Measurements from ENCODE around the gene CALM1. TPM values are rescaled to one million over a fixed set of nuclear protein-coding genes. Genes with fewer than 3 reads are reported as not detected.
A peak's percentile ranks its signal among the peaks of the same experiment; 100 is the strongest.

The CALM1 gene
- total RNA-seq, 1 donor from 2014 or later, result 869 TPM

- DNase-seq (ENCODE audit: extremely low read depth, low read depth, low spot score), result no peak
These were observed 10.4 kb downstream of the CALM1 start for GRCh38 chr14:90407230-90407629.

GRCh38 chr14:90408713-90409112 lies 11.9 kb downstream of the CALM1 start:
- no peak for DNase-seq (ENCODE audit: extremely low read depth, low read depth, low spot score)

DNA sequence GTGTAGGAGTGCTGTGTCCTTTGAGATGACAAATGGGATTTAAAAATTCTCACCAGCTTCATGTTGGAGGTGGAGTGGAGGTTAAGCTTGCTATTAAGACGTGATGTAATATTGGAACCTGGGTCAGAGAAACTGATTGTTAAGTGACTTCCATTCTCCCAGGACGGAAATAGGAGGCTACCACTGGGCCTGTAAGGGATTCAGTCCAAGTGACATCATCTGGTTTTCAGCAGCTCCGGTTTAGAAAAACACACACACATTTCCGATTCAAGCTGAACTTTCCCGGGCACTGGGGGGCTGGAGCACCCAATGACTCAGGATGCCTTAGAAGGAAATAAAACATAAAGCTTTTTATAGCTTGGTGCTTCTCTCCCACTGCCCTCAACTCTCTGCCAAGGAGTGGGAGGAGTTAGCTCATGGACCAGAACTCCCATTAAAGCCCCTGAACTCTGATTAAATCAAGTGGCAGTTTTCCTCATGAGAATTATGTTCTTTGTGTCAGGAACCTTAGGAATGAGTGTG lies 12.4 kb downstream of the CALM1 start:
- DNase-seq (ENCODE audit: extremely low read depth, low read depth, low spot score), result peak; percentile 99

DNA sequence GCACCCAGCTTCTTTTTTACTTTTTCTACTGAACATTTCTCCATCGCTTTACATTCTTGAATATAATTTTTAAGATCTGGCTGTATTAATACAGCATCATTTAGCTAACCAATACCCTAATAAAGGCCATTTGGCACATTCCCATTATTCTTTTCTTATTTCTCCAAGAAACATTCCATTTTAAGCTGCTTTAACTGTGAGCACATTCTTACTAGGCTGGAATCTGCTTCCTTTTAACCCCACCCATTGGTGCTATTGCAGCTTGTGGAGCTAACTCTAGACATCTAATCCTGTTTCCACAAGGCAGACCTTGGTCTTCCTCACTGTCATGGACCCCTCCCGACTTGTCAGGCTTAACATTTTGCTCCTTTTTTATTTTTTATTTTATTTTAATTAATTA lies 15.2 kb downstream of the CALM1 start:
- DNase-seq (ENCODE audit: extremely low read depth, low read depth, low spot score), result no peak

DNA sequence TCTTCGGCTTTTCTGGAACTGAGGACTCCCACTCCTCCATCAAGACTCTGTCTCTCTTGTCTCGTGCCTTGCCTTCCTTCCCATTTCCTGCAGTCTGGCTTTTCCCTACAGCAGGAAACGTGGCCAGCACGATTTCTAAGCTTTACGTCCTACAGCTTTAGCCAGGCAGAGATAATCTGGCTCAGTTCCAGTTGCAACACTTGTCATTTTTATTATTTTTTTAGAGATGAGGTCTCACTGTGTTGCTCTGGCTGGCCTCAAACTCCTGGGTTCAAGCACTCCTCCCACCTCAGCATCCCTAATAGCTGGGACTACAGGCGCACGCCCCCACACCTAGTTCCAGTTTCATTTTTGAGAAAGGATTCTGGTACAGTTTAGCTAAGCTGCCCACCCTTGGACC lies 19.9 kb downstream of the CALM1 start:
- DNase-seq (ENCODE audit: extremely low read depth, low read depth, low spot score), result no peak

GRCh38 chr14:90418053-90418452 lies 21.2 kb downstream of the CALM1 start:
- no peak for DNase-seq (ENCODE audit: extremely low read depth, low read depth, low spot score)

DNA sequence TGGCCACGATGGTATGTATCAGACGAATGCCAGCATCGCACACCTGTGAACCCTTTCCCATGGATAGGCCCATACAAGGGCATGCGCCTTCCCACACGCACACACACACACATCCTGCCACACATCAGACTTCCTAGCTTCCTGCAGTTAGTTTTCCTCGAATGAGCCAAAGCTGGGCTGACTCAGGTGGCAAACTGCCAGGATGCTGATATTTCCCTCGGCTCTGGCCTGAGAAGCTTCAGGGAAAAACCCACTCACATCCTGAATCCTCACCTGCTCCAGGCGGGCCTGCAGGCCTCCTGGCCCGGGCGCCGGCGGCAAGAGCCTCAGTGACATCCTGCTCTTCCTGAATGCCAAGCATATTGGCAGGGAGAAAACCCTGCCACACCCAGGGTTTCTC lies 22.4 kb downstream of the CALM1 start:
- DNase-seq (ENCODE audit: extremely low read depth, low read depth, low spot score), result peak; percentile 99

- DNase-seq (ENCODE audit: extremely low read depth, low read depth, low spot score), result no peak
These were observed 24.3 kb downstream of the CALM1 start for GRCh38 chr14:90421001-90421631.

DNA sequence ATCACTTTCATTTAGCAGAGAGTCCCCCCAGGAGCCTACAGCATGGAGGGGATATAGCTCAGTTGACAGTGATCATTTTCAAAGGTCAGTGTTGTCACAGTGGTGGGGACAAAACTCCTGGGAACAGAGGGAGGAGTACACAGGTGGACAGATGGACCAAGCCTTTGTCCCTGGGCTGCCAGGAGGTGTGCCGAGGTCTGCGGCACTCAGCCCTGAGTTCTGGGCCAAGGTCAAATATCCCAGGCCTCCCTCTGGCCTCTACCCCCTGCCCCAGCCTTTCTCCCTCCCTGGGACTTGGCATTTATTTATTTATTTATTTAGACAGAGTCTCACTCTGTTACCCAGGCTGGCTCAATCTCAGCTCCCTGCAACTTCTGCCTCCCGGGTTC lies 24.8 kb downstream of the CALM1 start:
- no peak for DNase-seq (ENCODE audit: extremely low read depth, low read depth, low spot score)

- DNase-seq (ENCODE audit: extremely low read depth, low read depth, low spot score), result no peak
These were observed 26.3 kb downstream of the CALM1 start for GRCh38 chr14:90423166-90423565.

DNA sequence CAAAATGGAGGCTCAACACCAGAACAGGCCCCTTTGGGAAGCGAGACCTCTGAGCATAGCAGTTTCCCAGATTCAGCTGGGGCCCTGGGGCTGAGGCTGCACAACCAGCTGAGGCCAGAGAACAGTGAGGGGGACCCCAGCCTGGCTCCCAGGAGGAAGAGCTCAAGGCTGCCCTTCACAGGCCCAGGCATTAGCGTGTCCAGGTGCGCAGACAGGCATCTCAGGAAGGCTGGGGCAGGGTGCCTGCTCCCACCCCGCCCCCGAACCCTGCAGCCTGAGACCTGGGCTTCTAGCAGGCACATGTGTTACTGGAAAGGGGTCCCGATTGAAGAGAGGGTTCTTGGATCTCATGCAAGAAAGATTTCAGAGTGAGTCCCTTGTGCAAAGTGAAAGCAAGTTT lies 27.2 kb downstream of the CALM1 start:
- no peak for DNase-seq (ENCODE audit: extremely low read depth, low read depth, low spot score)

GRCh38 chr14:90424686-90425372 lies 28.0 kb downstream of the CALM1 start:
- DNase-seq (ENCODE audit: extremely low read depth, low read depth, low spot score), result no peak

DNA sequence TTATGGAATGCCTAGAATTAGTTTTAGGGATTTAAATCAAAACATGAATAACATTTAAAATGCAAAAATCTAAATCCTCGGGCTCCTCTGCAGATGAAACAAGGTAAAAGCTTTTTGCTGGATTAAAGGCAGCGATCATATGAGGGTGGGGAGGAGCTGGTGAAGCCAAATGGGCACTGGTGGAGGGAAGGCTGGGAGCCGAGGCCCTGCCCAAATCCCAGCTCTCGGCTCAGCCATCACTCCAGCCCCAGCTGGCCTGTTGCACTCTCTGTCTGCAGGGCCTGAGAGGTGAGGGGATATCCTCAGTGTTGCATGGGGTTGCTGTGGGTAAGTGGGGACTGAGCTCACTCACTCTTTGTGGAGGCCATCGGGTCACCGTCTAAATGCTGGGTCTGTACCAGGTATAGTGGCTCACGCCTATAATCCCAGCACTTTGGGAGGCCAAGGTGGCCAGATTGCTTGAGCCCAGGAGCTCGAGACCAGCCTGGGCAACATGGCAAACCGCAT lies 28.6 kb downstream of the CALM1 start:
- no peak for DNase-seq (ENCODE audit: extremely low read depth, low read depth, low spot score)

- no peak for DNase-seq (ENCODE audit: extremely low read depth, low read depth, low spot score)
These were observed 29.3 kb downstream of the CALM1 start for GRCh38 chr14:90426031-90426540.

- no peak for DNase-seq (ENCODE audit: extremely low read depth, low read depth, low spot score)
These were observed 29.8 kb downstream of the CALM1 start for GRCh38 chr14:90426663-90427062.

DNA sequence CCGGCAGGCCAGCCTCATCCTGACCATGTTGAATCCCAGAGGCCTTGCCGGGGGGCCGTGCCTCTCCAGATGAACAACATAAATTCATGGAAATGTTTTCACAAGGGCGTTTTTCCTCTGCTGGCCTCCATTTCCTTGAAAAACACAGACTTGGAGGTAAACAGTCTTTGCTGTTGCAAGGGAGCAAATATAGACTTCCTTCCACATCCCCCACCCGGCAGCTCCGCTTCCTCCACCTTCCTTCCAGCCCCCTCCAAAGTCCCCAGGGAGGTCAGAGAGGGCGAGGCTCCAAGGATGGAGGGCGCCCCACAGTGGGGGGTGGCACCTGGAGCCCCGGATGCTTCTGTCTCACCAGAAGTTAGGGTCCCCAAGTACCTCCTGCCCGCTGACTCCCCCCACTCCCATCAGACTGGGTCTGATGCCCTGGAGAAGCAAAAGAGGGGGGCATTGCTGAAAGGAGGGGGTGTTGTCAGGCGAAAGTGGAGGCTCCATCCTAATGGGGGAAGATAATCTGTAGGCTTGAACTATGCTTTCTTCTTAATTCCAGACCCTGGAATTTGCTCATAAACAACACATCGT lies 31.1 kb downstream of the CALM1 start:
- DNase-seq (ENCODE audit: extremely low read depth, low read depth, low spot score), result no peak

- no peak for DNase-seq (ENCODE audit: extremely low read depth, low read depth, low spot score)
These were observed 31.8 kb downstream of the CALM1 start for GRCh38 chr14:90428676-90429075.

DNA sequence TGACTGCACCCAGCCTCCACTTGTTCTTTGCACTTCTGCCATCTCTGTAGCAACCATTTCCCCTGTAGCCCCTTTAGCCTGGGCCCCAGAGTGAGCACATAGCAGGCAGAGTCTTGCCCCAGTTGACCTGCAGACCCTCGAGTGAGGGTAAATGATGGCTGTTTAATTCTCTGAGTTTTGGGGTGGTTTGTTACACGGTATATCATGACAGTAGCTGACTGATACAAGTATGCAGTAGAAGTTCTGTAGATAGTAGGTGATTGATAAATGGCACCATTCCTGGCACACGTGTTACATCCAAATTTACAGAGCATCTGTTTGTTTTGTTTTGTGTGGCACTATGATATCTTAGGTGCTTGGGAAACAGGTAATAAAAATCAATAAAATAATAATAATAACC lies 32.4 kb downstream of the CALM1 start:
- no peak for DNase-seq (ENCODE audit: extremely low read depth, low read depth, low spot score)

DNA sequence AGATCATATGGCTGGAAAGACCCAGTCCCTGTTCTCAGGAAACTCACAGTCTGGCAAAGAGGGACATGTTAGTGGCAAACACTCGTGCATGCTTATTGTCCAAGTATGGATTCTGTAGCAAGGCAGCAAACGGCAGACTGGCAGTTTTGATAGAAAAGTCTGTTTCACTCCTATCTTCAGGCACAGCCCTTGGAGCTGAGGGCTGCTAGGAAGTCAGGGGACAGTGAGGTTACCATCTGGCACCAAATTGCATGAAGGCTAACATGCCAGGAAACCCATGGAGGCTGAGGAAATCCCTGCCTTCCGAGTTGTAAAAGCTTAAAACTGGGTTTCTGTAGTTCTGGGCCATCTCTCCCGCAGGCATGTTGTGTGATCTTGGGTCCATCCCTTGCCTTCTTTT lies 32.9 kb downstream of the CALM1 start:
- DNase-seq (ENCODE audit: extremely low read depth, low read depth, low spot score), result no peak

DNA sequence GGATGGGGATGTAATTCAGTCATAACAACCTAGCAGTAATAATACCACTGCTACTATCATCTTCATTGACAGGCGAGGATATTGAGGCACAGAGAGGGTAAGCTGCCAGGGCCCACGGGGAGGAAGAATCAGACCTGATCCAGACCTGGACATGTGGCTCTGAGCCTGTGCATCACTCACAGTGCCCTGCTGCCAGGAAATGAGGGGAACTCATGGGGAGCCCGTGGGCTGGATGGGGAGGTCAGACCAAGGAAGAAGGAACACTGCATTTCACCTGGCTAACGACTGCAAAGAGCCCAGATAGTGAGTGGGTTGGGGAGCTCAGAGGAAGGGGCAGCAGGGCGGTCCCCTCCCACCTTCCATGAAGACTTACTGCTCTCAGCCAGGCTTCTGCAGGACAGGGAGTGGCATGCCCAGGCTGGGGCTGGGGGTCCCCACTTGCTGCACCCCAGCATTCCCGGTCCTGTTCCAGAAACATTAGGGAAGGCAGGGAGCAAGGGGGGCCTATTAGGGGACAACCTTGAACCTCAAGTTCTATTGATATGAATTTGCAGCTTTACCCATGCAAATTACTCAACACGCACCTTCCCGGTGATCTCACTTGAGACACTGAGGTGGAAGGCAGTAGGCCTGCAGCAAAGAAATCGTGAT lies 37.7 kb downstream of the CALM1 start:
- DNase-seq (ENCODE audit: extremely low read depth, low read depth, low spot score), result no peak

- no peak for DNase-seq (ENCODE audit: extremely low read depth, low read depth, low spot score)
These were observed 42.0 kb downstream of the CALM1 start for GRCh38 chr14:90438841-90439240.

Data from glomerular endothelial cell (primary cell).